Measurements from ENCODE around the gene LYPD8. TPM values are rescaled to one million over a fixed set of nuclear protein-coding genes. Genes with fewer than 3 reads are reported as not detected.

LYPD8 gene
- total and polyA plus RNA-seq, 2 donors (not counting 3 experiments of a cell fraction or from before 2014, with no cell fraction given), result not detected

DNA sequence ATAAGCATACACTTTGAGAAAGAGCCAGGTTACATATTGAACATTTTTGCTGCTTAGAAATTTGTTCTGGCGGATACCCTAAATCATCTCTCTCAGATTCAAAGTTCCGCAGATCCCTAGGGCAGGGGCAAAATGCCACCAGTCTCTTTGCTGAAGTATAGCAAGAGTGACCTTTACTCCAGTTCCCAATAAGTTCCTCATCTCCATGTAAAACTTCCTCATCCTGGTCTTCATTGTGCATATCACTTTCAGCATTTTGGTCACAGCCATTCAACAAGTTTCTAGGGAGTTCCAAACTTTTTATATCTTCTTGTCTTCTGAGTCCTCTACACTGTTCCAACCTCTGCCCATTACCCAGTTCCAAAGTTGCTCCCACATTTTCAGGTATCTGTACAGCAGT, 23.3 kb upstream of the LYPD8 start:
- H3K27me3 ChIP-seq (ENCODE audit: control insufficient read depth in 2 of 2, insufficient read depth in 2 of 2, low read length in 2 of 2), result no peaks in the 10 kb centered on the region
- no peak overlapping the region for H3K4me3 ChIP-seq (replicated peaks in 1 of 3; ENCODE audit: insufficient read depth in 1 of 3, low read depth in 1 of 3, low read length in 3 of 3)
- no peak for TF ChIP-seq JUN (IDR thresholded peaks at IDR 0.05; ENCODE audit: borderline replicate concordance, insufficient read depth, insufficient read length, low read depth)
- no peak for TF ChIP-seq POLR2AphosphoS5 (IDR thresholded peaks at IDR 0.05; ENCODE audit: insufficient read depth, low read depth, low read length)
- no peak for TF ChIP-seq GATA2 (IDR thresholded peaks at IDR 0.05; ENCODE audit: insufficient read depth, insufficient read length, low read depth, low read length)
- no peak overlapping the region for H3K4me2 ChIP-seq (ENCODE audit: insufficient read depth, low read length)
- DNase-seq (ENCODE audit: low read depth, low spot score) (no peak), FAIRE-seq (no peak)
- no peak overlapping the region for H2AFZ ChIP-seq (ENCODE audit: low read depth, low read length)
- no peak overlapping the region for H3K27ac ChIP-seq (ENCODE audit: insufficient read depth, low read depth, low read length)
- ChIA-PET CTCF (no interaction called here), POLR2A (no interaction called here)
- no peaks in the 10 kb centered on the region for H3K9me3 ChIP-seq (replicated peaks; ENCODE audit: control insufficient read depth, insufficient read depth, low read length)
- intact Hi-C loops (cut with micrococcal nuclease) (no loop called here), dilution Hi-C loops (cut with MboI; ENCODE audit: extremely low pct_ligation_motif_present, low sequenced_read_pairs) (no loop called here)
- H3K9me1 ChIP-seq (replicated peaks; ENCODE audit: control insufficient read depth, extremely low read depth, insufficient read depth, low read length), result no peaks in the 10 kb centered on the region
- no TSS peak for BruUV-seq (replicated peaks)
- H3K79me2 ChIP-seq (ENCODE audit: control insufficient read depth, insufficient read depth, low read length), result no peaks in the 10 kb centered on the region
- H3K36me3 ChIP-seq (ENCODE audit: control insufficient read depth in 2 of 2, extremely low read depth in 1 of 2, insufficient read depth in 2 of 2, low read length in 2 of 2), result no peaks in the 10 kb centered on the region
- no peaks in the 10 kb centered on the region for H4K20me1 ChIP-seq (replicated peaks; ENCODE audit: control insufficient read depth, extremely low read depth, insufficient read depth, low read length)
- no peak overlapping the region for H3K9ac ChIP-seq (replicated peaks; ENCODE audit: extremely low read depth, insufficient read depth, low read length)
- H3K4me1 ChIP-seq (ENCODE audit: control insufficient read depth, extremely low read depth, insufficient read depth, low read length), result no peaks in the 10 kb centered on the region

- no peak for FAIRE-seq
- dilution Hi-C loops (cut with MboI; ENCODE audit: extremely low pct_ligation_motif_present, low sequenced_read_pairs) (no loop called here), intact Hi-C loops (cut with micrococcal nuclease) (no loop called here)
- Histone ChIP-seq H3K4me1 (ENCODE audit: control insufficient read depth, extremely low read depth, insufficient read depth, low read length) (no peaks in the 10 kb centered on the region), H3K27me3 (ENCODE audit: control insufficient read depth in 2 of 2, insufficient read depth in 2 of 2, low read length in 2 of 2) (no peaks in the 10 kb centered on the region), H2AFZ (ENCODE audit: low read depth, low read length) (no peak overlapping the region), H4K20me1 (replicated peaks; ENCODE audit: control insufficient read depth, extremely low read depth, insufficient read depth, low read length) (no peaks in the 10 kb centered on the region), H3K79me2 (ENCODE audit: control insufficient read depth, insufficient read depth, low read length) (no peaks in the 10 kb centered on the region), H3K9me3 (replicated peaks; ENCODE audit: control insufficient read depth, insufficient read depth, low read length) (no peaks in the 10 kb centered on the region), H3K4me3 (replicated peaks in 1 of 3; ENCODE audit: insufficient read depth in 1 of 3, low read depth in 1 of 3, low read length in 3 of 3) (no peak overlapping the region), H3K4me2 (ENCODE audit: insufficient read depth, low read length) (no peak overlapping the region), H3K36me3 (ENCODE audit: control insufficient read depth in 2 of 2, extremely low read depth in 1 of 2, insufficient read depth in 2 of 2, low read length in 2 of 2) (no peaks in the 10 kb centered on the region), H3K27ac (ENCODE audit: insufficient read depth, low read depth, low read length) (no peak overlapping the region), H3K9me1 (replicated peaks; ENCODE audit: control insufficient read depth, extremely low read depth, insufficient read depth, low read length) (no peaks in the 10 kb centered on the region), H3K9ac (replicated peaks; ENCODE audit: extremely low read depth, insufficient read depth, low read length) (no peak overlapping the region)
- no TSS peak for BruUV-seq (replicated peaks)
- ChIA-PET CTCF (no interaction called here), POLR2A (no interaction called here)
- TF ChIP-seq JUN (IDR thresholded peaks at IDR 0.05; ENCODE audit: borderline replicate concordance, insufficient read depth, insufficient read length, low read depth) (no peak), GATA2 (IDR thresholded peaks at IDR 0.05; ENCODE audit: insufficient read depth, insufficient read length, low read depth, low read length) (no peak), EZH2 (IDR thresholded peaks at IDR 0.05; ENCODE audit: borderline replicate concordance, low read depth, low read length, severe bottlenecking) (no peak), POLR2A (IDR thresholded peaks at IDR 0.05; ENCODE audit: low read depth, low read length) (no peak), MAX (IDR thresholded peaks at IDR 0.05; ENCODE audit: insufficient read depth, insufficient read length) (no peak), FOS (IDR thresholded peaks at IDR 0.05; ENCODE audit: borderline replicate concordance, insufficient read depth, low read length) (no peak), POLR2AphosphoS5 (IDR thresholded peaks at IDR 0.05; ENCODE audit: insufficient read depth, low read depth, low read length) (no peak), MYC (IDR thresholded peaks at IDR 0.05; ENCODE audit: low read depth, low read length) (no peak)
- TF ChIP-seq, protein P1, sequence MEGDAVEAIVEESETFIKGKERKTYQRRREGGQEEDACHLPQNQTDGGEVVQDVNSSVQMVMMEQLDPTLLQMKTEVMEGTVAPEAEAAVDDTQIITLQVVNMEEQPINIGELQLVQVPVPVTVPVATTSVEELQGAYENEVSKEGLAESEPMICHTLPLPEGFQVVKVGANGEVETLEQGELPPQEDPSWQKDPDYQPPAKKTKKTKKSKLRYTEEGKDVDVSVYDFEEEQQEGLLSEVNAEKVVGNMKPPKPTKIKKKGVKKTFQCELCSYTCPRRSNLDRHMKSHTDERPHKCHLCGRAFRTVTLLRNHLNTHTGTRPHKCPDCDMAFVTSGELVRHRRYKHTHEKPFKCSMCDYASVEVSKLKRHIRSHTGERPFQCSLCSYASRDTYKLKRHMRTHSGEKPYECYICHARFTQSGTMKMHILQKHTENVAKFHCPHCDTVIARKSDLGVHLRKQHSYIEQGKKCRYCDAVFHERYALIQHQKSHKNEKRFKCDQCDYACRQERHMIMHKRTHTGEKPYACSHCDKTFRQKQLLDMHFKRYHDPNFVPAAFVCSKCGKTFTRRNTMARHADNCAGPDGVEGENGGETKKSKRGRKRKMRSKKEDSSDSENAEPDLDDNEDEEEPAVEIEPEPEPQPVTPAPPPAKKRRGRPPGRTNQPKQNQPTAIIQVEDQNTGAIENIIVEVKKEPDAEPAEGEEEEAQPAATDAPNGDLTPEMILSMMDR (IDR thresholded peaks at IDR 0.05; ENCODE audit: extremely low read depth in 1 of 2, insufficient read depth in 1 of 2, low read depth in 1 of 2, low read length in 2 of 2), result no peak
- DNase-seq (ENCODE audit: low read depth, low spot score), result no peak
These were observed 21.4 kb upstream of the LYPD8 start for GRCh38 chr1:248776991-248777390.

All from endothelial cell of umbilical vein (primary cell).